T-helper 2 cell treated with Interferon-gamma antibody and Interleukin-4, amounts not matched to agents 5 μg/mL and 100 μg/mL, for 36 hours (primary cell): ENCODE results near the gene DDX10.

Source experiments
- DNase-seq: peaks from one replicate; pipeline ENCODE4 v3.0.0; 2021; ENCODE audit warnings: low spot score
- H3K27ac Mint-ChIP-seq: one replicate; pipeline ENCODE4 v1.8.0; 2021; ENCODE audit warnings: mild to moderate bottlenecking, mixed read lengths
- H3K27me3 Mint-ChIP-seq: one replicate; pipeline ENCODE4 v1.8.0; 2021; ENCODE audit warnings: low read depth, mixed read lengths
- H3K36me3 Mint-ChIP-seq: one replicate; pipeline ENCODE4 v1.8.0; 2021; ENCODE audit warnings: low read depth, mixed read lengths
- H3K4me1 Mint-ChIP-seq: one replicate; pipeline ENCODE4 v1.8.0; 2021; ENCODE audit warnings: low read depth, mixed read lengths
- H3K4me3 Mint-ChIP-seq: one replicate; pipeline ENCODE4 v1.8.0; 2022; ENCODE audit warnings: mild to moderate bottlenecking, moderate library complexity, mixed read lengths
- H3K9me3 Mint-ChIP-seq: one replicate; pipeline ENCODE4 v1.8.0; 2021; ENCODE audit warnings: mixed read lengths

DDX10 gene

GRCh38 chr11:108967571-108967970 lies 302.7 kb downstream of the DDX10 start:
- H3K27me3 Mint-ChIP-seq, result no peaks in the 10 kb centered on the region
- no peaks in the 10 kb centered on the region for H3K4me1 Mint-ChIP-seq
- no peak overlapping the region for H3K4me3 Mint-ChIP-seq
- H3K36me3 Mint-ChIP-seq, result no peaks in the 10 kb centered on the region
- no peak for DNase-seq
- no peak overlapping the region for H3K27ac Mint-ChIP-seq
- H3K9me3 Mint-ChIP-seq, result no peaks in the 10 kb centered on the region

GRCh38 chr11:108970221-108970991 lies 305.5 kb downstream of the DDX10 start:
- H3K4me3 Mint-ChIP-seq, result no peak overlapping the region
- no peaks in the 10 kb centered on the region for H3K4me1 Mint-ChIP-seq
- no peak overlapping the region for H3K27ac Mint-ChIP-seq
- H3K27me3 Mint-ChIP-seq, result no peaks in the 10 kb centered on the region
- no peak for DNase-seq
- no peaks in the 10 kb centered on the region for H3K36me3 Mint-ChIP-seq
- H3K9me3 Mint-ChIP-seq, result no peaks in the 10 kb centered on the region

- DNase-seq, result no peak
- H3K27ac Mint-ChIP-seq, result no peak overlapping the region
- no peaks in the 10 kb centered on the region for H3K4me1 Mint-ChIP-seq
- H3K36me3 Mint-ChIP-seq, result no peaks in the 10 kb centered on the region
- H3K4me3 Mint-ChIP-seq, result no peak overlapping the region
- H3K27me3 Mint-ChIP-seq, result no peaks in the 10 kb centered on the region
- no peaks in the 10 kb centered on the region for H3K9me3 Mint-ChIP-seq
These were observed 308.7 kb downstream of the DDX10 start for GRCh38 chr11:108973402-108974162.

- H3K4me1 Mint-ChIP-seq, result no peaks in the 10 kb centered on the region
These were observed 310.2 kb downstream of the DDX10 start for GRCh38 chr11:108975026-108975425.

GRCh38 chr11:108975641-108976071 lies 310.8 kb downstream of the DDX10 start:
- no peak for DNase-seq
- H3K4me1 Mint-ChIP-seq, result no peaks in the 10 kb centered on the region
- no peaks in the 10 kb centered on the region for H3K9me3 Mint-ChIP-seq
- no peak overlapping the region for H3K4me3 Mint-ChIP-seq
- no peaks in the 10 kb centered on the region for H3K27me3 Mint-ChIP-seq
- H3K27ac Mint-ChIP-seq, result no peak overlapping the region
- no peaks in the 10 kb centered on the region for H3K36me3 Mint-ChIP-seq

More at GRCh38 chr11:108975026-108975425, 310.2 kb downstream of the DDX10 start:
- no peak for DNase-seq
- H3K4me3 Mint-ChIP-seq, result no peak overlapping the region
- no peak overlapping the region for H3K27ac Mint-ChIP-seq
- H3K9me3 Mint-ChIP-seq, result no peaks in the 10 kb centered on the region
- no peaks in the 10 kb centered on the region for H3K36me3 Mint-ChIP-seq
- H3K27me3 Mint-ChIP-seq, result no peaks in the 10 kb centered on the region

GRCh38 chr11:108983636-108984420 lies 319.0 kb downstream of the DDX10 start:
- no peak overlapping the region for H3K4me3 Mint-ChIP-seq

GRCh38 chr11:108984523-108984922 lies 319.7 kb downstream of the DDX10 start:
- H3K27me3 Mint-ChIP-seq, result peaks cover 2% of the 10 kb centered on the region
- no peaks in the 10 kb centered on the region for H3K9me3 Mint-ChIP-seq
- H3K27ac Mint-ChIP-seq, result no peak overlapping the region
- H3K36me3 Mint-ChIP-seq, result no peaks in the 10 kb centered on the region
- H3K4me1 Mint-ChIP-seq, result no peaks in the 10 kb centered on the region
- no peak overlapping the region for H3K4me3 Mint-ChIP-seq
- no peak for DNase-seq

More at GRCh38 chr11:108983636-108984420, 319.0 kb downstream of the DDX10 start:
- no peak for DNase-seq
- H3K4me1 Mint-ChIP-seq, result no peaks in the 10 kb centered on the region
- no peak overlapping the region for H3K27ac Mint-ChIP-seq
- no peaks in the 10 kb centered on the region for H3K9me3 Mint-ChIP-seq
- H3K36me3 Mint-ChIP-seq, result no peaks in the 10 kb centered on the region
- H3K27me3 Mint-ChIP-seq, result peaks cover 2% of the 10 kb centered on the region

- Mint-ChIP-seq H3K4me3 (no peak overlapping the region), H3K27me3 (peaks cover 3% of the 10 kb centered on the region), H3K36me3 (no peaks in the 10 kb centered on the region), H3K4me1 (no peaks in the 10 kb centered on the region), H3K9me3 (no peaks in the 10 kb centered on the region), H3K27ac (no peak overlapping the region)
- no peak for DNase-seq
These were observed 320.5 kb downstream of the DDX10 start for GRCh38 chr11:108985236-108985944.

GRCh38 chr11:108985945-108986279 lies 321.0 kb downstream of the DDX10 start:
- peaks cover 4% of the 10 kb centered on the region for H3K27me3 Mint-ChIP-seq
- no peaks in the 10 kb centered on the region for H3K36me3 Mint-ChIP-seq
- no peak for DNase-seq
- no peak overlapping the region for H3K4me3 Mint-ChIP-seq
- no peak overlapping the region for H3K27ac Mint-ChIP-seq
- no peaks in the 10 kb centered on the region for H3K4me1 Mint-ChIP-seq
- H3K9me3 Mint-ChIP-seq, result no peaks in the 10 kb centered on the region
